CD14-positive monocyte (primary cell): Measurements from ENCODE around the gene EMC6. TPM values are rescaled to one million over a fixed set of nuclear protein-coding genes. Genes with fewer than 3 reads are reported as not detected.

ENCODE experiments used
- DNase-seq, 3 donors: peaks; one replicate each; pipeline ENCODE4 v3.0.0-alpha.2; 2011 to 2022
- H2AFZ ChIP-seq: 2 replicates; pipeline ENCODE4 v1.6.0; 2012; ENCODE audit warnings: mild to moderate bottlenecking, low read depth, low read length, inconsistent platforms; ENCODE audit not compliant: insufficient read depth, poor library complexity, severe bottlenecking
- H3K27ac ChIP-seq, 2 donors: 1 replicate in 1 of 2; 2 replicates in 1 of 2; pipeline ENCODE4 v1.5.1; 2012 to 2013; ENCODE audit warnings: low read length in 2 of 2, control low read depth in 1 of 2, inconsistent platforms in 1 of 2, low read depth in 1 of 2, mild to moderate bottlenecking in 1 of 2
- H3K27me3 ChIP-seq, 2 donors: one replicate each; pipeline versions ENCODE4 v1.6.0 to v1.6.1; 2011 to 2013; ENCODE audit warnings: low read length in 2 of 2; ENCODE audit not compliant: control insufficient read depth in 2 of 2, insufficient read depth in 2 of 2
- H3K36me3 ChIP-seq, 2 donors: replicated peaks in 1 of 2; 1 replicate in 1 of 2; 2 replicates in 1 of 2; pipeline versions ENCODE4 v1.5.1 to v1.6.1; 2012 to 2013; ENCODE audit warnings: low read length in 2 of 2, control low read depth in 1 of 2, inconsistent platforms in 1 of 2, mild to moderate bottlenecking in 1 of 2; ENCODE audit not compliant: insufficient read depth in 2 of 2, control insufficient read depth in 1 of 2
- H3K4me1 ChIP-seq, 2 donors: 1 replicate in 1 of 2; 2 replicates in 1 of 2; pipeline versions ENCODE4 v1.5.1 to v1.6.1; 2012 to 2013; ENCODE audit warnings: low read length in 2 of 2, control low read depth in 1 of 2, inconsistent platforms in 1 of 2, mild to moderate bottlenecking in 1 of 2, moderate library complexity in 1 of 2; ENCODE audit not compliant: insufficient read depth in 2 of 2, control insufficient read depth in 1 of 2
- H3K4me2 ChIP-seq: replicated peaks from 2 replicates; pipeline ENCODE3; 2012; ENCODE audit warnings: low read length, moderate library complexity, mild to moderate bottlenecking; ENCODE audit not compliant: poor library complexity, severe bottlenecking; ENCODE audit errors: extremely low read depth
- H3K4me3 ChIP-seq, 3 experiments: fragments of 200-600 bp in 1 of 3; sonication (generic) in 1 of 3; replicated peaks in 1 of 3; 1 replicate in 2 of 3; 2 replicates in 1 of 3; pipeline ENCODE4 v1.5.1; 2011 to 2013; ENCODE audit warnings: low read length in 3 of 3, mild to moderate bottlenecking in 3 of 3, control low read depth in 2 of 3, low read depth in 2 of 3, inconsistent platforms in 1 of 3, moderate library complexity in 1 of 3
- H3K79me2 ChIP-seq: 2 replicates; pipeline ENCODE4 v1.6.0; 2012; ENCODE audit warnings: mild to moderate bottlenecking, control low read depth, inconsistent platforms, low read length, moderate library complexity; ENCODE audit not compliant: insufficient read depth
- H3K9ac ChIP-seq: 2 replicates; pipeline ENCODE4 v1.6.0; 2017; ENCODE audit warnings: low read length, mild to moderate bottlenecking; ENCODE audit not compliant: insufficient read depth, poor library complexity, severe bottlenecking
- H3K9me3 ChIP-seq, 2 donors: replicated peaks in 1 of 2; 1 replicate in 1 of 2; 2 replicates in 1 of 2; pipeline versions ENCODE4 v1.5.1 to v1.6.1; 2012 to 2013; ENCODE audit warnings: low read length in 2 of 2, control low read depth in 1 of 2; ENCODE audit not compliant: control insufficient read depth in 1 of 2, insufficient read depth in 1 of 2
- H4K20me1 ChIP-seq: 2 replicates; pipeline ENCODE4 v1.6.0; 2012; ENCODE audit warnings: mild to moderate bottlenecking, low read length, control low read depth, moderate library complexity; ENCODE audit not compliant: insufficient read depth
- H3K27ac Mint-ChIP-seq, 7 donors: one replicate each; pipeline ENCODE4 v1.8.0; 2020; ENCODE audit warnings: mild to moderate bottlenecking in 7 of 7, mixed read lengths in 7 of 7, moderate library complexity in 6 of 7, inconsistent platforms in 2 of 7
- H3K27me3 Mint-ChIP-seq, 3 donors: one replicate each; pipeline ENCODE4 v1.8.0; 2021 to 2022; ENCODE audit warnings: low read depth in 3 of 3, mild to moderate bottlenecking in 3 of 3, mixed read lengths in 3 of 3, moderate library complexity in 3 of 3, inconsistent platforms in 1 of 3
- H3K36me3 Mint-ChIP-seq, 2 donors: one replicate each; pipeline ENCODE4 v1.8.0; 2020; ENCODE audit warnings: mixed read lengths in 2 of 2, inconsistent platforms in 1 of 2, mild to moderate bottlenecking in 1 of 2
- H3K4me1 Mint-ChIP-seq: one replicate; pipeline ENCODE4 v1.8.0; 2020; ENCODE audit warnings: mild to moderate bottlenecking, mixed read lengths
- H3K4me3 Mint-ChIP-seq, 2 donors: one replicate each; pipeline ENCODE4 v1.8.0; 2020; ENCODE audit warnings: mild to moderate bottlenecking in 2 of 2, mixed read lengths in 2 of 2, moderate library complexity in 1 of 2
- H3K9me3 Mint-ChIP-seq, 7 donors: one replicate each; pipeline ENCODE4 v1.8.0; 2020 to 2022; ENCODE audit warnings: mixed read lengths in 7 of 7, mild to moderate bottlenecking in 6 of 7, moderate library complexity in 6 of 7, inconsistent platforms in 2 of 7
- WGBS: methylation state at CpG from one replicate; pipeline ENCODE4 v1.1.5; 2013; ENCODE audit warnings: missing lambda C conversion rate; ENCODE audit not compliant: insufficient coverage; 5-methylcytosine and 5-hydroxymethylcytosine counted together
- intact Hi-C, 2 donors: fragments of 100-400 bp; cut with micrococcal nuclease; formaldehyde crosslinking; loops; one replicate each; pipeline versions ENCODE4 v1.15.0 to v1.15.1; 2023
- polyA plus RNA-seq, 3 donors: library from polyadenylated mRNA; depleted of rRNA in 1 of 3; unstranded in 2 of 3; stranded (reverse) in 1 of 3; fragments of 300-500 nt in 2 of 3; fragments of >200 nt in 1 of 3; fragmentation: Illumina TruSeq in 2 of 3; gene quantifications; 1 replicate in 2 of 3; 2 replicates in 1 of 3; pipeline ENCODE4 v1.2.3, GENCODE V29; 2012 to 2021
- TF ChIP-seq, protein P1 (sequence below): fragments of 200-600 bp; IDR thresholded peaks from one replicate; pipeline ENCODE4 v1.8.0; 2022; ENCODE audit warnings: antibody characterized with exemption, mild to moderate bottlenecking

The EMC6 gene
- polyA plus RNA-seq, 3 donors, result 24.4 to 118 (median 105) TPM

DNA sequence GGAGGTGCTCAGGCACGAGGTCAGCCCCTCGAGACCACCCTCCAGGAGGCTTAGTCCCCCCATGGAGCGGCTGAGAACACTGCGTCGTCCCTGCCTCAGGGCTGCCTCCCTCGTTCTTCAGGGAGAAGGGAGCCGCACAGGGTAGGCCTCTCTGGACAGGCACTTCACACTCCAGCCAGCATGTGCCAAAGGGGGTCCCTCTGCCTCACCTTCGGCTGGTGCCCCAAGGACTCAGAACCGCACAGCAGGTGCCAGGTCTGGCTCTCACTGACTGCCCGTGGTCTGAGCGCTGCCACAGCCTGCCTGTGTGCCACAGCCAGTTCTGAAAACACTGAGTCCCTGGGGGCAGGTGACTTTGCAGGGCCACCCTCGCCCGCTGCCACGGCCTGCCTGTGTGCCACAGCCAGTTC is 20.2 kb downstream of the EMC6 start:
- no peaks in the 10 kb centered on the region for H3K79me2 ChIP-seq
- no peaks in the 10 kb centered on the region for H3K9me3 ChIP-seq
- intact Hi-C loops, result no loop called here
- H3K9ac ChIP-seq, result no peak overlapping the region
- no peak overlapping the region for H3K4me2 ChIP-seq
- Mint-ChIP-seq H3K9me3 (peaks cover 0 to 3% (median 0%) of the 10 kb centered on the region in 7 donors), H3K4me1 (peaks cover 2% of the 10 kb centered on the region), H3K4me3 (no peak overlapping the region), H3K27me3 (peaks cover 7 to 16% (median 15%) of the 10 kb centered on the region in 3 donors), H3K27ac (no peak overlapping the region), H3K36me3 (peaks cover 0 to 1% of the 10 kb centered on the region in 2 donors)
- no peaks in the 10 kb centered on the region for H3K27me3 ChIP-seq
- no peak overlapping the region for H3K27ac ChIP-seq
- no peaks in the 10 kb centered on the region for H3K4me1 ChIP-seq
- WGBS, result 92% methylated on average over 11 of the region's 14 CpGs
- no peaks in the 10 kb centered on the region for H4K20me1 ChIP-seq
- TF ChIP-seq, protein P1, sequence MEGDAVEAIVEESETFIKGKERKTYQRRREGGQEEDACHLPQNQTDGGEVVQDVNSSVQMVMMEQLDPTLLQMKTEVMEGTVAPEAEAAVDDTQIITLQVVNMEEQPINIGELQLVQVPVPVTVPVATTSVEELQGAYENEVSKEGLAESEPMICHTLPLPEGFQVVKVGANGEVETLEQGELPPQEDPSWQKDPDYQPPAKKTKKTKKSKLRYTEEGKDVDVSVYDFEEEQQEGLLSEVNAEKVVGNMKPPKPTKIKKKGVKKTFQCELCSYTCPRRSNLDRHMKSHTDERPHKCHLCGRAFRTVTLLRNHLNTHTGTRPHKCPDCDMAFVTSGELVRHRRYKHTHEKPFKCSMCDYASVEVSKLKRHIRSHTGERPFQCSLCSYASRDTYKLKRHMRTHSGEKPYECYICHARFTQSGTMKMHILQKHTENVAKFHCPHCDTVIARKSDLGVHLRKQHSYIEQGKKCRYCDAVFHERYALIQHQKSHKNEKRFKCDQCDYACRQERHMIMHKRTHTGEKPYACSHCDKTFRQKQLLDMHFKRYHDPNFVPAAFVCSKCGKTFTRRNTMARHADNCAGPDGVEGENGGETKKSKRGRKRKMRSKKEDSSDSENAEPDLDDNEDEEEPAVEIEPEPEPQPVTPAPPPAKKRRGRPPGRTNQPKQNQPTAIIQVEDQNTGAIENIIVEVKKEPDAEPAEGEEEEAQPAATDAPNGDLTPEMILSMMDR, result no peak
- no peak for DNase-seq
- no peak overlapping the region for H2AFZ ChIP-seq
- no peak overlapping the region for H3K4me3 ChIP-seq
- no peaks in the 10 kb centered on the region for H3K36me3 ChIP-seq

- peaks cover 11 to 18% (median 18%) of the 10 kb centered on the region in 3 donors for H3K27me3 Mint-ChIP-seq
- Histone ChIP-seq H3K79me2 (no peaks in the 10 kb centered on the region), H2AFZ (no peak overlapping the region), H4K20me1 (no peaks in the 10 kb centered on the region), H3K9ac (no peak overlapping the region), H3K4me3 (no peak overlapping the region), H3K9me3 (no peaks in the 10 kb centered on the region), H3K4me2 (no peak overlapping the region), H3K27ac (no peak overlapping the region), H3K4me1 (peaks cover 0 to 2% of the 10 kb centered on the region in 2 donors), H3K27me3 (peaks cover 0 to 3% of the 10 kb centered on the region in 2 donors), H3K36me3 (no peaks in the 10 kb centered on the region)
- DNase-seq, result no peak
- H3K4me1 Mint-ChIP-seq, result peaks cover 3% of the 10 kb centered on the region
- 97% methylated on average over 30 of the region's 44 CpGs for WGBS
- H3K27ac Mint-ChIP-seq, result peak overlapping the region in 2 of 7 donors; percentile 2 to 9
- peaks cover 0 to 3% (median 0%) of the 10 kb centered on the region in 7 donors for H3K9me3 Mint-ChIP-seq
- TF ChIP-seq, protein P1, result no peak
- H3K36me3 Mint-ChIP-seq, result peaks cover 0 to 1% of the 10 kb centered on the region in 2 donors
- H3K4me3 Mint-ChIP-seq, result no peak overlapping the region
- intact Hi-C loops, result no loop called here
These were observed 20.9 kb downstream of the EMC6 start for GRCh38 chr17:3689262-3690093.
